Measurements from ENCODE around the gene CYB561. TPM values are rescaled to one million over a fixed set of nuclear protein-coding genes. Genes with fewer than 3 reads are reported as not detected.

CYB561 gene
- total RNA-seq, 1 experiment from 2014 or later = 20.7 TPM

DNA sequence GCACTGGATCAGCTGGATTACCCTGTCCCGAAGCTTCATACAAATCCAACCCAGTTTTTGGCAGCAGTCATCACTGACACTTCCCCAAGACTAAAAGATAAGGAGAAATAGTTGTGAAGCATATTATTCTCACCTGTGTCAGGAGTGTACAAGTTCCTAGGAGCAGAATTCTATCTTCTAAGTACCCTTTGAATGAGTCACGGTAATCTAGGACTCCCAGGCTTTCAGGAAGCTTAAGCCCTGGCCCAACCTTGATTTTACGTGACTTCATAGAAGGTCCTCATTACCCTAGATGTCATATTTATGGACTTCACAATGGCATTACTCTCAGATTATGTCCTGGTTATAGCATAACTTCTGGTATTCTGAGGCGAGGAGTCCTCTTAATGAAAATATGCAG is 31.9 kb downstream of the CYB561 start:
- H3K4me1 ChIP-seq (ENCODE audit: insufficient read depth, low read length) = no peaks in the 10 kb centered on the region; the same call in 1 of the 2 replicates
- Mint-ChIP-seq H3K4me3 (no peak overlapping the region), H3K27ac (no peak overlapping the region), H3K9me3 (no peaks in the 10 kb centered on the region), H3K36me3 (ENCODE audit: insufficient read depth in 1 of 3, low read depth in 3 of 3) (no peaks in the 10 kb centered on the region; a peak in 1 of 7 replicates), H3K4me1 (peaks cover 9 to 13% of the 10 kb centered on the region in 2 experiments), H3K27me3 (ENCODE audit: low read depth) (no peaks in the 10 kb centered on the region)
- no peak overlapping the region for H3K4me2 ChIP-seq (ENCODE audit: insufficient read depth, insufficient read length, low read length)
- no peak overlapping the region for H2BK12ac ChIP-seq (ENCODE audit: insufficient read length, low read depth, low read length)
- no peaks in the 10 kb centered on the region for H3K9me3 ChIP-seq (ENCODE audit: control insufficient read depth, low read depth, low read length)
- no peak for DNase-seq
- no peaks in the 10 kb centered on the region for H3K79me1 ChIP-seq (ENCODE audit: insufficient read depth, low read depth, low read length, poor library complexity, severe bottlenecking)
- H4K5ac ChIP-seq (ENCODE audit: insufficient read length, low read depth, low read length) = no peak overlapping the region
- no CpG with 5 or more reads among the region's 4 CpGs for WGBS (ENCODE audit: extremely low coverage, insufficient read length, low lambda C conversion rate)
- no peak overlapping the region for H3K18ac ChIP-seq (ENCODE audit: insufficient read length, low read depth, low read length)
- no peak overlapping the region for H4K8ac ChIP-seq (replicated peaks; ENCODE audit: insufficient read length, low read depth, low read length)
- no peaks in the 10 kb centered on the region for H3K23me2 ChIP-seq (ENCODE audit: insufficient read length, low read depth, low read length, poor library complexity, severe bottlenecking)
- no peak overlapping the region for H2BK15ac ChIP-seq (ENCODE audit: low read depth, low read length)
- no peak overlapping the region for H2AFZ ChIP-seq (ENCODE audit: low read length)
- H2AK5ac ChIP-seq (ENCODE audit: insufficient read length, low read length) = no peak overlapping the region
- no peak overlapping the region for H2BK20ac ChIP-seq (ENCODE audit: low read depth, low read length, poor library complexity, severe bottlenecking)
- H4K91ac ChIP-seq (ENCODE audit: insufficient read length, low read depth, low read length) = no peak overlapping the region
- H4K20me1 ChIP-seq (ENCODE audit: control insufficient read depth, insufficient read depth, insufficient read length) = no peaks in the 10 kb centered on the region
- no peak overlapping the region for H3K56ac ChIP-seq (ENCODE audit: insufficient read length, low read depth, low read length)
- no peaks in the 10 kb centered on the region for H3K79me2 ChIP-seq (ENCODE audit: insufficient read depth, low read length)
- H2BK120ac ChIP-seq (ENCODE audit: low read depth, low read length, poor library complexity, severe bottlenecking) = no peak overlapping the region
- no peak overlapping the region for H3K23ac ChIP-seq (ENCODE audit: insufficient read length, low read depth, low read length)
- H3K27me3 ChIP-seq (ENCODE audit: insufficient read depth, low read length) = no peaks in the 10 kb centered on the region
- no peak overlapping the region for H3T11ph ChIP-seq (ENCODE audit: low read length)
- no peak overlapping the region for H2BK5ac ChIP-seq (ENCODE audit: insufficient read length, low read length)
- no peak overlapping the region for H3K27ac ChIP-seq (ENCODE audit: insufficient read length, low read depth, low read length)
- no peak overlapping the region for H3K4ac ChIP-seq (ENCODE audit: low read depth, low read length)
- no peak overlapping the region for H3K9ac ChIP-seq (ENCODE audit: extremely low read depth, insufficient read length, low read length)
- no peak overlapping the region for H3K14ac ChIP-seq (ENCODE audit: insufficient read depth, low read length)
- TF ChIP-seq, protein P1, sequence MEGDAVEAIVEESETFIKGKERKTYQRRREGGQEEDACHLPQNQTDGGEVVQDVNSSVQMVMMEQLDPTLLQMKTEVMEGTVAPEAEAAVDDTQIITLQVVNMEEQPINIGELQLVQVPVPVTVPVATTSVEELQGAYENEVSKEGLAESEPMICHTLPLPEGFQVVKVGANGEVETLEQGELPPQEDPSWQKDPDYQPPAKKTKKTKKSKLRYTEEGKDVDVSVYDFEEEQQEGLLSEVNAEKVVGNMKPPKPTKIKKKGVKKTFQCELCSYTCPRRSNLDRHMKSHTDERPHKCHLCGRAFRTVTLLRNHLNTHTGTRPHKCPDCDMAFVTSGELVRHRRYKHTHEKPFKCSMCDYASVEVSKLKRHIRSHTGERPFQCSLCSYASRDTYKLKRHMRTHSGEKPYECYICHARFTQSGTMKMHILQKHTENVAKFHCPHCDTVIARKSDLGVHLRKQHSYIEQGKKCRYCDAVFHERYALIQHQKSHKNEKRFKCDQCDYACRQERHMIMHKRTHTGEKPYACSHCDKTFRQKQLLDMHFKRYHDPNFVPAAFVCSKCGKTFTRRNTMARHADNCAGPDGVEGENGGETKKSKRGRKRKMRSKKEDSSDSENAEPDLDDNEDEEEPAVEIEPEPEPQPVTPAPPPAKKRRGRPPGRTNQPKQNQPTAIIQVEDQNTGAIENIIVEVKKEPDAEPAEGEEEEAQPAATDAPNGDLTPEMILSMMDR (conservative IDR thresholded peaks at IDR 0.05) = no peak

Measured in H9 (cell line).